IPS-NIHi11 (cell line): ENCODE measurements around the gene KRTAP2-3.

Experiments
- DNase-seq: peaks from one replicate; pipeline ENCODE4 v3.0.0; 2012; ENCODE audit warnings: mixed read lengths, low spot score

KRTAP2-3 gene

DNA sequence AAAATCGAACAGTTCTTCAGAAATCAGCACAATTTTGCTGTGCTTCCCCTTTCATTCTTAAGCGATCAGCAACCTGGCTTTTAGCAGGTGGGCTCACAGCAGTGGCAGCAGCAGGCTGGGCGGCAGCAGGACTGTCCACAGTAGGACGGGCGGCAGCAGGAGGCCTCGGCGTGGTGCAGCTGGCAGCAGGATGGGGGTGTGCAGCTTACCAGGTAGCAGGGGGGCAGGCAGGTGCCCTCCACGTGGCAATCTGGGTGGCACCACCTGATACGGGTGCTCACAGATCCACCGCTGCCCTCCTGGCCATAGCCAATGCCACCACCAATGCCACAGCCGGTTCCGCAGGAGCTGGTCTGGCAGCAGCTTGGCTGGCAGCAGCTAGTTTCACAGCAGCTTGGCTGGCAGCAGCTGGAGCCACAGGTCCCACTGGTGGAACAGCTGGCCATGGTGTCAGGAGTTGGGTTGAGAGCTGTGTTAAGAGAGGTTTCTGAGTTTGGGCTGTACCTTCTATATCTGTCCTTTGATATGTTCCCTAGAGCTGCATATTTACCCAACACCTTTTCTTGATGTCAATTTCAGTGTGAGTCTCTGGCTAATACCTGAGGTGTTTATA lies 30.2 kb downstream of the KRTAP2-3 start, which contains the start of gene KRTAP1-4:
KRTAP1-4 (minus strand) TSS at position 563 of the 613 bp plus-strand sequence; CDS start at position 446, 117 bp downstream.
- DNase-seq = no peak

DNA sequence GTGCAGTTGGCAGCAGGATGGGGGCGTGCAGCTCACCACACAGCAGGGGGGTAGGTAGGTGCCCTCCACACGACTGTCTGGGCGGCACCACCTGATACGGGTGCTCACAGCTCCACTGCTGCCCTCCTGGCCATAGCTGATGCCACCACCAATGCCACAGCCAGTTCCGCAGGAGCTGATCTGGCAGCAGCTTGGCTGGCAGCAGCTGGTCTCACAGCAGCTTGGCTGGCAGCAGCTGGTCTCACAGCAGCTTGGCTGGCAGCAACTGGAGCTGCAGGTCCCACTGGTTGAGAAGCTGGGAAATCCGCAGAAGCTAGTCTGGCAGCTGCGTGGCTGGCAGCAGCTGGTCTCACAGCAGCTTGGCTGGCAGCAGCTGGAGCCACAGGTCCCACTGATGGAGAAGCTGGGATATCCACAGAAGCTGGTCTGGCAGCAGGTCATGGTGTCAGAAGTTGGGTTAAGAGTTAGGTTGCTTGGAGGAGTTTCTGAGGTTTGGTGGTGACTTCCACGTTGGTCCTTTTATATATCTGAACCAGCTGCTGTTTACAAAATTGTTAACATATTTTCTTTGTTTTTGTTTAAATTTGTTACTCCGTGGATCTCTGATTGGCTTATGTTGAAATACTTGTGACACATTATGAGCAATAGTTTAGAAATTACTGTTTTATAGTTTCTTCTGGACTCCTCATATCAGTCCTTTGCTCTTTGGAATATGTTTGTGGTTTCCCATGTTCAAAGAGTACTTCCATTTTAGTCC lies 33.0 kb downstream of the KRTAP2-3 start, which contains the start of gene KRTAP1-5:
KRTAP1-5 (minus strand) TSS at position 494 of the 757 bp plus-strand sequence; CDS start at position 441, 53 bp downstream.
- DNase-seq = no peak

DNA sequence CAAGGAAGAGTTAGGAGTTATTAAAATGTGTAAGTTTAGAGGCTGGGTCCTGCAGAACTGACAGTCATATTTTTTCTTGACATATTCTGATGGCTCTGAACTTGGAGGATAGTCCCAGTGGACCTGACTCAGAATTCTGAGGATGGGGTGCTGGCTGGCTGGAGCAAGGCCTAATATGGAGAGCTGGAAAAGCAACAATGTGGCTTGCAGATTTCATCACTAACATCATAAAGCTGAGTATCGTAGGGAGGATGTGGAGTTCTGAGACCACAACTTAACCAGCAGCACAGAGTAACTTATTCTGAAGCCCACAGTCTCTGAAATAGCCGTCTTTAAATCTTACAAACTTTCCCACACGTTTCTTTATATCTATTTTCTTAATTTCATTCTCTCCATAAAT lies 35.2 kb downstream of the KRTAP2-3 start:
- no peak for DNase-seq

DNA sequence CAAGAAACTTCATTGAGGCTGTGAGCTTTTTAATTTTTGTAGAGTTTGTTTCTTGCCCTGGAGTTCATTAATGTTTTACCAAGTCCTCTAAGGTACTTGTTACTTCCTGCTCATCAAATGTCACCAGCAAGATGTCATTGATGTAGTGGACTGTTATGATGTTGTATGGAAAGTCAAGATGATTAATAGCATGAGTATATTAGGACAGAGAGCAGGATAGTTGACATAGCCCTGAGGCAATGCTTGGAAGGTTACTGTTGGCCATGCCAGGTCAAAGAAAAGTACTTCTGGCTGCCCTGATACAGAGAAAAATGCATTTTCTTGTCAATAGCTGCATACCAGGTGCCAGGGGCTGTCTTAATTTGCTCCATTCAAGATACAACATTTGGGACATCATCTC lies 39.6 kb downstream of the KRTAP2-3 start:
- no peak for DNase-seq

DNA sequence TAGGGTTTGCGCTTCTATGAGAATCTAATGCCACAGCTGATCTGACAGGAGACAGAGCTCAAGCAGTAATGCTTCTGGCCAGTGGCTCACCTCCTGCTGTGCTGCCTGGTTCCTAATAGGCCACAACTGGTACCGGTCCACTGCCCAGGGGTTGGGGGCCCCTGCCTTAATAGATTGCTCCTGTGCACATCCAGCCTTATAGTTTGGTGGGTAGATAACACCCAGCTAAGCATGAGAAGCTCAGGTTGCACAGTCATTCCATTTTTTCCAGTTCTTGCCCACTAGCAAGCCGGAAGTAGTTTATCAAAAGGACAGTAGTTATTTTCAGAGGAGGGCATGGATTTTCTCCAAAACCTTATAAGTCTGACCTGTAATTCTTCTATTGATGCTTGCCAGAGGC lies 40.5 kb downstream of the KRTAP2-3 start:
- peak; percentile 8 for DNase-seq

DNA sequence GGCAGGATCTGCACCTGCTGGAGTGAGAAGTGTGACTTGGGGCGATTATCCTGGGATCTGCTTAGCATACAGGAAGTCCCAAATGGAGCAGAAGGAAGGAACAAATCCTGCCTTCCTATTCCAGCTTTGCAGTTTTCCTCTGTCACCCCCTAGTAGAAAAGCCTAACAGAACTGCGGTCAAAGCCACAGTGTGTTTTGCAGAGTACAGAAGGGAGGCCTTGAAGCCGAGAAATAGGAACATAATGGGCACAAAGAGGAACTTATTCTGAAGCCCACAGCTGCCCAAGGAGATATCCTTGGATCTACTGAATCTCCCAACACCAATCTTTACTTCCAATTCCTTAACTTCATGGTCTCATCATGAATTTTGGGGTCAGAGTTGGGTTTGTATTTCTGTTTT lies 41.4 kb downstream of the KRTAP2-3 start:
- no peak for DNase-seq

DNA sequence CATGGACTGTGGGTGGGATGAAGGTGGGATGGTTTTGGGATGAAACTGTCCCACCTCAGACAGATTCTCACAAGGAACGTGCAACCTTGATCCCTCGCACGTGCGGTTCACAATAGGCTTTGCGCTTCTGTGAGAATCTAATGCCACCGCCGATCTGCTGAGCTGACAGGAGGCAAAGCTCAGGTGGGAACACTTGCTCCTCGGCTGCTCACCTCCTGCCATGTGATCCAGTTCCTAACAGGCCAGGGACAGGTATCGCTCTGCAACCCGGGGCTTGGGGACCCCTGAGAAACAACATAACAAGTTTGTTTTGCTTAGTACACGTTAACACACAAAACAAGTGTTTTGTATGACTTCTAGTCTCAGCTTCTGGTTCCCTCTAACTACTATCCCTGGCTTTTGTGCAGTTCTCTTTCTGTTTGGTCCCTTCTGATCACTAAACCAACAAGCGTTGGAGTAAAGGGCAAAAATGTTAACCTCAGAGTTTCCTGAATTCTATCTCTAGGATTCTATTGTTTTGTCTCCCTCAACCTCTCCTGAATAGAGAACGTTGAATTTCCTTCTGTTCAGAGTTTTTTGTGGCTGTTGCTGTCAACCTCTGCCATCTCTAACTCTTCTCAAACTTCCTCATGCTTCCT lies 43.2 kb downstream of the KRTAP2-3 start:
- DNase-seq = no peak

DNA sequence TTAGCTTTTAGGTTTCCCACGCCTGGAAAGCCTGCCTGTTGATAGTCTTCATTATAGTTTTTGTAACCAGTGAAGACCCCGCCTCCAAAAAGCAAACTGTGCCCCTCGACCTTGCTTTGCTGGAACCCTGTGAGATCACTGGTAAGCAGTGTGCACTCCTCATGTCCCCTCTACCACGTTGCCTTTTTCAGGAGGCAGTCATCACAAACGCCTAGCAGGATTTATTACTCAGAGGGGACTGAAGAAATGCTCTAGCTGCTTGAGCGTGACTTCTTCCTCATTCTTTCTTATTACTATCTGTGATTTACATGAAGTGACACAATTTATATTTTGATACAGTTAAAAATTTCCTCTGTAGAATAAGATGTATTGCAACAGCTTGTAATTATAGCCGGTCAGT lies 44.5 kb downstream of the KRTAP2-3 start:
- no peak for DNase-seq

DNA sequence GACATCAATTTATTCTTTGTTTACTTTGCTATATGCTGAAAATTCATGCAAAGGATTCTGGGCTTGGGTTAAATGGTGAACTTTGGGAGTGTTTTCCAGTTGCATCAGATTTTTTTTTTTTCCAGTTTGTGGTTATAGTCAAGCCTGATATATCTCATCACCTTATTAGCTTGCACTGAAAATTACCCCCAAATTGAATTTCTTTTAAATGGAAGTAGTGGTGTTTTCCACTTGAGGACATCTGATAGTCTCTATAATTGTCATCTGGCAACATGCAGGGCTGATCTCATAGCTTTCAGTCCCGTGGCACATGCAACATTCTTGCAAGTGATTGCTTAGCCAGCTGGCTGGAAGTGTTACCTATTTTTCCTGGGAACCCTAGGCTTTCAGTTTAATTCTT lies 46.3 kb downstream of the KRTAP2-3 start:
- no peak for DNase-seq

DNA sequence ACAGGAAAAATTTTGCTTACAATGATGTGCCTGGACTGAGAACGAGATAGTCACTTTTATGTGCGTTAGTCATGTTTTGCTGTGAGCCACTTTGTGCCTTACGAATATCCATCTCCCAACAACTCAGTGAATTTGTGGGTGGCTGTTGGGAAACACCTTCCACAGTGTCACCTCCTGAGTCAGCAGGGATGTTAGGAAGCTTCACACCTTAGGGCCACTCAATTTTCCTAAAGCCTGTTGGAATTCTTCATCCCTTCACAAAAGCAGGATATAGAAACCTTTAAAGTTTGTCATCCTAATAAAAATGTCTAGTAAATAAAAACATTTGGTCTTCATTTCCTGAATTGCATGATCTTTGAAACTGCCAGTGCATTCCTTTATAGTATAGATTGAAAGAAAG lies 46.7 kb downstream of the KRTAP2-3 start:
- DNase-seq = no peak

DNA sequence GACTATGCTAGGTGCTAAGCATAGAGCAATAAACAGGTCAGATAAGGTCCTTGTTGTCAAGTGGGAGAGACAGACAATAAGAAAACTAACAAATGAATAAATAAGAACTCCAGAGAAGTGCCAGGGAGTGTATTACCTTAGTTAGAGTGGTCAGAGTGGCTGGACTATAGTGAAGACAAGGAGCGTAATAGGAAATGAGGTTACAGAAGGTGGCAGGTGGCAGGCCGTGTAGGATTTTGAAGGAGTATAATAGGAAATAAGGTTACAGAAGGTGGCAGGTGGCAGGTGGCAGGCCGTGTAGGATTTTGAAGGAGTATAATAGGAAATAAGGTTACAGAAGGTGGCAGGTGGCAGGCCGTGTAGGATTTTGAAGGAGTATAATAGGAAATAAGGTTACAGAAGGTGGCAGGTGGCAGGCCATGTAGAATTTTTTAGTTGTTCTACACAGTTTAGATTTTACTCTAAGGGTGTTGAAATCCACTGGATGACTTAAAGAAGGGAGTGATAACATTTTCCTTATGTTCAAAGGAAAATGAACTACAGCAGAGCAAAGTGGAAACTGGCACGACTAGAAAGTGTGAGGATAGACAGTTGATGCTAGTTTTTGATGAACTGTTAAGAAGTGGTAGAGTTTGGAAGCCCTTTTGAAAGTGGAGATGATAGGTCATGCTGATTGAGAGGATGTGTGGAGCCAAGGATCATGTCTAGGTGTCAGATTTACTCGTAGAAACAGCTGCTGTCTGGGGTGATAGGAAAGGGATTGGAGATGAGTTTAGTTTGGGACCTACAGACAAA lies 47.4 kb downstream of the KRTAP2-3 start:
- DNase-seq = no peak

DNA sequence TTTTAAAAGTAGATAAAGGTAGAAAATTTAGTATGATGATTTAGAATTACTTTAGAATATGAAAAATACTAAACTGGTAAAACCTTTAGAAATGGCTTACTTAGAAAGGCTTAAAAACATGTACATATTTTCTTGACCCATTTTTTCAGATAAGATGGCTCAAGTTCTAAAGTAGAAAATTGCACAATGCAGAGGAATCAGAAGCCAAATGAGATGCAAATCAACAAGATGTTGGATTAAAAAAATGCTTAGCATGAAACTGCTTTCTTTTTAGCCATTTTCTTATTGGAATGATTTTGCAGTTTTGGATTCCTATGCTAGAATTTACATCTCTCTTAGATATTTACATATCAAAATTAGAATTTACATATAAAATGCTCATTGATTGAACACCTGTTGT lies 49.5 kb downstream of the KRTAP2-3 start:
- DNase-seq = no peak

DNA sequence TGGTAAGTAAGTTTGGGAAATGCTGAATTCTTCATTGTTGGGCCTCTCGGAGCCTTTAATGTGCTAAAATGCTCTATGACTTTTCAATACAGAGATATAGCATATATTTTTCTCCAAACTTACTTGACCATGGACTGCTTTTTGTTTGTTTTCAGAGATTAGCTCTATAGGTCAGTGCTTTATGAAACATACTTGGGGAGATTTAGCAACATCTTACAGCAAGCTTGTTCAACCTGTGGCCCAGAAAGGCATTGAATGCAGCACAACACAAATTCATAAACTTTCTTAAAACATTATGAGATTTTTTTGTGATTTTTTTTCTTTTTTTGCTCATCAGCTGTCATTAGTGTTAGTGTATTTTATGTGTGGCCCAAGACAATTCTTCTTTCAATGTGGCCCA lies 50.0 kb downstream of the KRTAP2-3 start:
- DNase-seq = no peak

DNA sequence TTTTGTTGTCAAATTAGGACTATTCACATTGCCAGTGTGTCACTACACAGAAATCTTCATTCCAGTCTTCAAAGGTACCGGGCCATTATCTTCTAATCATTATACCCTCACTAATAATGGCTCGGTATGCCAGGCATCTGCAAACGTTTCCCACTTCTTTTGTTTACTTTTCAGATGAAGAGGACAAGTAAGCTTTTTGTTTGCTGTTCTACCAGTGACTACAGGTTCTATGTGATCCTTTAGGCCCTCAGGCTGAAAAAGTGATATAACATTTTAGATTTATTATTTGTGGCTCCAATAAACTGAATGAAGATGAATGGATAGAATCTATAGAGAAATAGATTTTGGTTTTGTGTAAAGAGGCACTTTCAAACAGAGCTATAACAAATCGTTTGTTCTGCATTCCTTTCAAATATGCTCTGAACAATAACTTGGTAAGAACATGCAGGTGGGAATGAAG lies 50.6 kb downstream of the KRTAP2-3 start:
- peak; percentile 13 for DNase-seq
